Keratinocyte (primary cell): ENCODE measurements around the gene NINJ1.

Experiments used
- EZH2 ChIP-seq: IDR thresholded peaks from one replicate; pipeline ENCODE4 v1.6.1; 2012; ENCODE audit warnings: inconsistent platforms, mild to moderate bottlenecking, low read length, moderate library complexity
- TF ChIP-seq, protein P1 (sequence below), 3 experiments: IDR thresholded peaks in 1 of 3; conservative IDR thresholded peaks in 1 of 3; optimal IDR thresholded peaks in 1 of 3; 2 replicates in 2 of 3; 3 replicates in 1 of 3; pipeline versions ENCODE3 to v1.5.1; 2011; ENCODE audit warnings: low read length in 3 of 3, mild to moderate bottlenecking in 3 of 3, moderate library complexity in 2 of 3, control low read depth in 1 of 3, inconsistent platforms in 1 of 3; ENCODE audit not compliant: insufficient read depth in 2 of 3; ENCODE audit errors: extremely low read depth in 1 of 3

DNA sequence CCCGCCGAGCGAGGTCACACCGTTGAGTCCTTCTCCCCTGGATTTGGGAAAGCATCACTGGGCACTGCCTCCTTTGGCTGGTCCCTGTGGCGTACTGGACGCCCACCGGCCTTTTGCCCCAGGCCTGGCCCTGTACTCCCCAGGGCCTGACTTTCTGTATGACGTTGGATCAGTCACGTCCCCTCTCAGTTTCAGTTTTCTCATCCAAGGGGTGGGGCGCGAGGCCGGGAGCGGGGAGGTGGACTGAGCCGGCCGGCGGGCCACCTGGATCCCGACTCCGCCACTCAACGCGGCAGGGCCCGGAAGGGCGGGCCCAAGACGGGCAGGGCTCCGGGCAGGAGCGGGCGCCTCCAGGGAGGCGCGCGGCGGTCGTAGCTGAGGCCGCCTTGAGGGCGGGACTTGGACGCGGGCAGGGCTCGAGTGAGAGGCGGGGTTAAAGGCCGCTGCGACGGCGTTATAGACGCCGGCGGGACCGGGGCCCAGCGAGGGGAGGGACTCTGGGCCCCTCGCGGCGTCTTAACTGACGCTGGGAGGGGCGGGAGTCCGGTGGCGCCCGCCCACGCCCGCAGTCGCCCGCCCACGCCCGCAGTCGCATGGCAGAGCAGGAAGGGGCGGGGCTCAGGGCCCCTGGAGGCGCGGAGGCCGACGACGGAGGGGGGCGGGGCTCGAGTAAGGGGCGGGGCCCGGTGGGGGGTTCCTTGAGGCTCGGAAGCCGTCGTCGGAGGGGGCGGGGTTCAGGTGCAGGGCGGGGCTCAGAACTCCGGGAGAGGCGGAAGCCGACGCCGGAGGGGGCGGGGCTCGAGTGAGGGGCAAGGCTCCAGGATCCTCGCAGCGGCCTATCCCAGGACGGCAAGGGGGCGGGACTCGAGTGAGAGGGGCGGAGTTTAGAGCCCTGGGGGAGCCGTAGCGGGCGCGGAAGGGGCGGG, 38.6 kb downstream of the NINJ1 start:
- TF ChIP-seq EZH2 = no peak
- TF ChIP-seq, protein P1, sequence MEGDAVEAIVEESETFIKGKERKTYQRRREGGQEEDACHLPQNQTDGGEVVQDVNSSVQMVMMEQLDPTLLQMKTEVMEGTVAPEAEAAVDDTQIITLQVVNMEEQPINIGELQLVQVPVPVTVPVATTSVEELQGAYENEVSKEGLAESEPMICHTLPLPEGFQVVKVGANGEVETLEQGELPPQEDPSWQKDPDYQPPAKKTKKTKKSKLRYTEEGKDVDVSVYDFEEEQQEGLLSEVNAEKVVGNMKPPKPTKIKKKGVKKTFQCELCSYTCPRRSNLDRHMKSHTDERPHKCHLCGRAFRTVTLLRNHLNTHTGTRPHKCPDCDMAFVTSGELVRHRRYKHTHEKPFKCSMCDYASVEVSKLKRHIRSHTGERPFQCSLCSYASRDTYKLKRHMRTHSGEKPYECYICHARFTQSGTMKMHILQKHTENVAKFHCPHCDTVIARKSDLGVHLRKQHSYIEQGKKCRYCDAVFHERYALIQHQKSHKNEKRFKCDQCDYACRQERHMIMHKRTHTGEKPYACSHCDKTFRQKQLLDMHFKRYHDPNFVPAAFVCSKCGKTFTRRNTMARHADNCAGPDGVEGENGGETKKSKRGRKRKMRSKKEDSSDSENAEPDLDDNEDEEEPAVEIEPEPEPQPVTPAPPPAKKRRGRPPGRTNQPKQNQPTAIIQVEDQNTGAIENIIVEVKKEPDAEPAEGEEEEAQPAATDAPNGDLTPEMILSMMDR (optimal IDR thresholded peaks at IDR 0.05 in 1 of 3, IDR thresholded peaks at IDR 0.05 in 1 of 3, conservative IDR thresholded peaks at IDR 0.05 in 1 of 3; ENCODE audit: extremely low read depth in 1 of 3, insufficient read depth in 2 of 3, low read length in 3 of 3) = no peak
